Activated T-helper 1 cell treated with anti-CD3 and anti-CD28 coated beads, Interleukin-12 subunit alpha, Interleukin-12 subunit beta, Interleukin-2, Interleukin-4 antibody, amounts not matched to agents 30 ng/mL and 10 ng/mL and 1 ng/mL, durations not matched to agents 14 hours and 24 hours and 36 hours (primary cell): ENCODE data around the gene SAPCD2. TPM values are rescaled to one million over a fixed set of nuclear protein-coding genes. Genes with fewer than 3 reads are reported as not detected.
A peak's percentile ranks its signal among the peaks of the same experiment; 100 is the strongest.

Source experiments
- DNase-seq: peaks from one replicate; pipeline ENCODE4 v3.0.0; 2021; ENCODE audit warnings: low spot score
- H3K27ac Mint-ChIP-seq: one replicate; pipeline ENCODE4 v1.8.0; 2021; ENCODE audit warnings: mild to moderate bottlenecking, mixed read lengths
- H3K27me3 Mint-ChIP-seq: one replicate; pipeline ENCODE4 v1.8.0; 2022; ENCODE audit warnings: mild to moderate bottlenecking, moderate library complexity, mixed read lengths; ENCODE audit not compliant: insufficient read depth
- H3K36me3 Mint-ChIP-seq: one replicate; pipeline ENCODE4 v1.8.0; 2021; ENCODE audit warnings: low read depth, mixed read lengths
- H3K4me1 Mint-ChIP-seq: one replicate; pipeline ENCODE4 v1.8.0; 2021; ENCODE audit warnings: low read depth, mixed read lengths
- H3K4me3 Mint-ChIP-seq: one replicate; pipeline ENCODE4 v1.8.0; 2021; ENCODE audit warnings: mild to moderate bottlenecking, moderate library complexity, mixed read lengths
- H3K9me3 Mint-ChIP-seq: one replicate; pipeline ENCODE4 v1.8.0; 2021; ENCODE audit warnings: mixed read lengths
- intact Hi-C: fragments of 100-400 bp; cut with micrococcal nuclease; formaldehyde crosslinking; loops from one replicate; pipeline ENCODE4 v1.15.1; 2024
- total RNA-seq: library from RNA; stranded (reverse); gene quantifications from 2 replicates; pipeline ENCODE4 v1.2.3, GENCODE V29; 2022

Gene SAPCD2
- total RNA-seq, 1 donor from 2014 or later, result 25.1 TPM

- H3K27ac Mint-ChIP-seq, result no peak overlapping the region
- H3K4me3 Mint-ChIP-seq, result no peak overlapping the region
- intact Hi-C loops, result no loop called here
- no peaks in the 10 kb centered on the region for H3K9me3 Mint-ChIP-seq
- DNase-seq, result no peak
- peaks cover 3% of the 10 kb centered on the region for H3K36me3 Mint-ChIP-seq
- no peaks in the 10 kb centered on the region for H3K27me3 Mint-ChIP-seq
- peaks cover 26% of the 10 kb centered on the region for H3K4me1 Mint-ChIP-seq
These were observed 13.1 kb upstream of the SAPCD2 start for GRCh38 chr9:137083394-137084004.

- H3K36me3 Mint-ChIP-seq, result peaks cover 3% of the 10 kb centered on the region
- no peak overlapping the region for H3K4me3 Mint-ChIP-seq
- no peaks in the 10 kb centered on the region for H3K9me3 Mint-ChIP-seq
- no peak for DNase-seq
- intact Hi-C loops, result no loop called here
- no peaks in the 10 kb centered on the region for H3K27me3 Mint-ChIP-seq
- H3K27ac Mint-ChIP-seq, result no peak overlapping the region
- peaks cover 20% of the 10 kb centered on the region for H3K4me1 Mint-ChIP-seq
These were observed 12.6 kb upstream of the SAPCD2 start for GRCh38 chr9:137082925-137083290.

DNA sequence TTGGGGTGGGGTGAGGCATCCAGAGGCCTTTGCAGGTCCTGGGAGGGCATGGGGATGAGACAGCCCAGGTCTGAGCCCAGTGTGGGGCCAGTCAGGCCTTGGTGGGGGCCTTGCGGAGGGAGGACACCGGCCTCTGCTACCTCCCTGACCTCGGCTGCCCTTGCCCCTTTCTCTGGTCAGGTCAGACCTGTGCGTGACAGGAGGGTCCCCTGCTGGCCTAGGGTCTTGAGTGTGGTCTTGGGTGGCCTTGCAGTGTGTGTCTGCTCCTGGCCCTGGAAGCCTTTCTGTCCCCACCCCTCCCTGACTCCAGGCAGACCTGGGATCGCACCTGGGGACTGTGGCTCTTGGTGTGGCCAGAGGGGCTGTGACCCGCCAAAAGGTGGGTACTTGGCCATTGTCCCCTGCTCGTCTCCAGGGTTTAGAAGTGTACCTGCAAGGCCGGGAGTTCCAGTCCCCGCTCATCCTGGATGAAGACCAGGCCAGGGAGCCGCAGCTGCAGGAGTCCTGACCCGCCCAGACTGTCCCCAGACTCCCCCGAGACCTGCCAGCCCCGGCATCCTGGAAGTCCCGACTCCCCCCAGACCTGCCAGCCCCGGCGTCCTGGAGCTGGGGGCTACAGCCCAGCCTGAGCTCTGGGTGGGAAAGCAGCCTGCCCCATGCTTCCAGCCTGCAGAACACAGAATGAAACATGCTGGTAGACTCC, 12.0 kb upstream of the SAPCD2 start:
- Mint-ChIP-seq H3K9me3 (no peaks in the 10 kb centered on the region), H3K36me3 (peaks cover 3% of the 10 kb centered on the region), H3K27ac (no peak overlapping the region), H3K4me1 (peaks cover 15% of the 10 kb centered on the region), H3K4me3 (no peak overlapping the region), H3K27me3 (no peaks in the 10 kb centered on the region)
- intact Hi-C loops, result no loop called here
- DNase-seq, result no peak

DNA sequence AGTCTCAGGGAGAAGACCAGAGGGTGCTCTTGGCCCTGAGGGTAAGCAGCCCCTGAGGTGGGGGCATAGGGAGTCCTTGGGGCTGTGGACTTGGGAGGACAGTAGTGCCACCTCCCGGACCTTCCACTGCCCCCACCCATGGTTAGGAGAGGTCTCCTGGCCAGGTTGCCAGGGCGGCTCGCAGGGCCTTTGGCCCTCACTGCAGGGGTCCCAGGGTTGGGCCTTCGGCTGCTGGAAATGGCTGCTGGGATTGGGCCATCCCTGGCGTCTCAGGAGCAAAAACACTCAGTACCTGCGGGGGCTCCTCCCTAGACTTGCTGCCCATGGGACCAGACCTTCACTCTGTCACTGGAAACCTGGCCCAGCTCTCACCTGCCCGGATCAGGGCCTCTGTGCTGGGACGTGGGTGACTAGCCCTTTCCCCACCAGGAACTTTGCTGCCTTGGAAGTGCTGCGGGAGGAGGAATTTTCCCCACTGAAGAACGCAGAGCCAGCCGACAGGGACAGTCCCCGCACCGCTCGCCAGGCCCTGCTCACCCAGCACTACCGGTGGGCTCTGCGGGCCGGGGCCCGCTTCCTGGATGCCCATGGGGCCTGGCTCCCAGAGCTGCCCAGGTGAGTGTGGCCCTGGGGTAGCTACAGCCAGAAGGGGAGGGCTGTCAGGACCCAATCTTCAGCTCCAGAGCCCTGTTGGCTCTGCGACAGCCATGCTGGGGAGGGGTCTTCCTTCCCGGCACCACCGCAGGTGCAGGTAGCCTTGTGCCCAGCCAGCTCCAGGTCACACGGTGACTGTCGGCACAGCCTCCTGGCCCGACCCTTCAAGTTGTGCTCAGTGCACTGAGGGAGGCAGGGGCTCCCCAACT, 10.1 kb upstream of the SAPCD2 start:
- H3K36me3 Mint-ChIP-seq, result peaks cover 3% of the 10 kb centered on the region
- no peaks in the 10 kb centered on the region for H3K9me3 Mint-ChIP-seq
- H3K4me1 Mint-ChIP-seq, result peaks cover 11% of the 10 kb centered on the region
- no peak for DNase-seq
- H3K27ac Mint-ChIP-seq, result no peak overlapping the region
- no peak overlapping the region for H3K4me3 Mint-ChIP-seq
- intact Hi-C loops, result no loop called here
- peaks cover 2% of the 10 kb centered on the region for H3K27me3 Mint-ChIP-seq

DNA sequence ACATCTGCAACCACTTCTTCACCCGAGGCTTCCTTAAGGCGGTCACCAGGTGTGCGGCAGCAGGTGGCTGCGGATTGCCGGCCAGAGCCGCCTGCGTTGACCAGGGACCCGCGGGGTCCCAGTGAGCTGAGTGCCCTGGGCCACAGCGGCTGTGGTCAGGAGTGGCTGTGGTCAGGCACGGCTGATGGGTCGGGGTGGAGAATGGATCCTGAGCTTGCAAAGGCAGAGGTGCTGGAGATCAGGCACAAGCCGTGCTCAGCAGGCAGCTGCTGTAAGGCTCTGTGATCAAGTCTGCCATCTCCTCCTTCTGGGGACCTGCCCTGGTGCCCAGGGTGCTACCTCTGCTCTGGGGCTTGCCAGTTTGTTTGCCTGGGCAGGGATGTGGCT, 9.0 kb upstream of the SAPCD2 start:
- intact Hi-C loops, result no loop called here
- Mint-ChIP-seq H3K27me3 (peaks cover 2% of the 10 kb centered on the region), H3K4me1 (peaks cover 4% of the 10 kb centered on the region), H3K27ac (no peak overlapping the region), H3K9me3 (no peaks in the 10 kb centered on the region), H3K36me3 (peaks cover 3% of the 10 kb centered on the region), H3K4me3 (peak overlapping the region; percentile 61)
- no peak for DNase-seq

- Mint-ChIP-seq H3K4me1 (peaks cover 3% of the 10 kb centered on the region), H3K36me3 (peaks cover 3% of the 10 kb centered on the region), H3K27me3 (peaks cover 2% of the 10 kb centered on the region), H3K27ac (no peak overlapping the region), H3K4me3 (peak overlapping the region; percentile 61), H3K9me3 (no peaks in the 10 kb centered on the region)
- no peak for DNase-seq
- intact Hi-C loops, result no loop called here
These were observed 8.5 kb upstream of the SAPCD2 start for GRCh38 chr9:137078701-137079400.

GRCh38 chr9:137077758-137078693, 7.7 kb upstream of the SAPCD2 start:
- Mint-ChIP-seq H3K27me3 (peaks cover 2% of the 10 kb centered on the region), H3K27ac (no peak overlapping the region), H3K9me3 (no peaks in the 10 kb centered on the region), H3K4me1 (no peaks in the 10 kb centered on the region), H3K4me3 (peak overlapping the region; percentile 74), H3K36me3 (peaks cover 3% of the 10 kb centered on the region)
- peak; percentile 38 for DNase-seq
- intact Hi-C loops, result loop anchor here (1.0 kb wide), 1 partner anchor 8 kb away; the partner anchor contains the start of gene MAN1B1

DNA sequence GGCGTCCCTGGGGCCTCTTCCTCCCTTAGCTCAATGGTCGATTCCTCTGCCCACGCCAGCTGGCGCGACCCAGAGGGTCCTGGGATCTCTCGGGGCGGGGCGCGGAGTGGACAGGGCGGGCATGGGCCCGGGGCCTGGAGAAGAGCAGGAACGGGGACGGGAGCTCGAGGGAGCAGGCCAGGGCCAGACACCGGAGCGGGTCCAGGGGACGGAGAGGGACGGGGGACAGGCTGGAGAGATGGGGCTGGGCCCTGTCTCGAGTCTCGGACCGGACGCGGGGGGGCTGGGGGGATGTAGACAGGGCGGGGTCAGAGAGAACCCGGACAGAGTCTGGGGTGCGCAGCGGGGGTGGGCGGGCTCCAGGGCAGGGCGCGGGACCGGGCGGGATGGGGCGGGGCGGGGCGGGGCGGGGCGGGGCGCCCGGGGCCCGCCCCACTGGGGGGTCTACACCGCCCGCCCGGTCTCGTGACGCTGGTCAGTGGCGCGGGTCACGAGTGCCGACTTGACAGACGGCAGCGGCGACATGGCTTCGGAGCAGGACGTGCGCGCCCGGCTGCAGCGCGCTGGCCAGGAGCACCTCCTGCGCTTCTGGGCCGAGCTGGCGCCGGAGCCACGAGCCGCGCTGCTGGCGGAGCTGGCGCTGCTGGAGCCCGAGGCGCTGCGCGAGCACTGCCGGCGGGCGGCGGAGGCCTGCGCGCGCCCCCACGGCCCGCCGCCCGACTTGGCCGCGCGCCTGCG, 6.8 kb upstream of the SAPCD2 start, which contains the start of gene UAP1L1:
Gene UAP1L1 (plus strand): TSS at position 508 of the 738 bp plus-strand sequence. CDS start 16 bp downstream, at position 524.
- no peaks in the 10 kb centered on the region for H3K9me3 Mint-ChIP-seq
- intact Hi-C loops, result loop anchor here (1.0 kb wide), 1 partner anchor 9 kb away; the partner anchor contains the start of gene MAN1B1
- no peak within 1 kb of the TSS for H3K27ac Mint-ChIP-seq
- peaks cover 2% of the 10 kb centered on the region for H3K27me3 Mint-ChIP-seq
- DNase-seq, result peak; percentile 62
- H3K4me3 Mint-ChIP-seq, result peak within 1 kb of the TSS; percentile 74
- no peaks in the 10 kb centered on the region for H3K4me1 Mint-ChIP-seq
- H3K36me3 Mint-ChIP-seq, result peaks cover 3% of the 10 kb centered on the region

- H3K27me3 Mint-ChIP-seq, result peaks cover 2% of the 10 kb centered on the region
- H3K27ac Mint-ChIP-seq, result no peak overlapping the region
- no peaks in the 10 kb centered on the region for H3K9me3 Mint-ChIP-seq
- no peak for DNase-seq
- intact Hi-C loops, result loop anchor here (1.0 kb wide), 1 partner anchor 10 kb away; the partner anchor contains the start of gene MAN1B1
- peaks cover 3% of the 10 kb centered on the region for H3K36me3 Mint-ChIP-seq
- no peaks in the 10 kb centered on the region for H3K4me1 Mint-ChIP-seq
- H3K4me3 Mint-ChIP-seq, result peak overlapping the region; percentile 73
These were observed 6.3 kb upstream of the SAPCD2 start for GRCh38 chr9:137076636-137077009.

- H3K27ac Mint-ChIP-seq, result no peak overlapping the region
- peaks cover 2% of the 10 kb centered on the region for H3K27me3 Mint-ChIP-seq
- no peak overlapping the region for H3K4me3 Mint-ChIP-seq
- peaks cover 9% of the 10 kb centered on the region for H3K4me1 Mint-ChIP-seq
- peaks cover 3% of the 10 kb centered on the region for H3K36me3 Mint-ChIP-seq
- H3K9me3 Mint-ChIP-seq, result no peaks in the 10 kb centered on the region
- intact Hi-C loops, result no loop called here
- DNase-seq, result no peak
These were observed 5.0 kb upstream of the SAPCD2 start for GRCh38 chr9:137075275-137075775.

GRCh38 chr9:137074657-137075274, 4.4 kb upstream of the SAPCD2 start:
- peaks cover 2% of the 10 kb centered on the region for H3K27me3 Mint-ChIP-seq
- intact Hi-C loops, result no loop called here
- H3K4me3 Mint-ChIP-seq, result peak overlapping the region; percentile 42
- H3K36me3 Mint-ChIP-seq, result peaks cover 2% of the 10 kb centered on the region
- H3K4me1 Mint-ChIP-seq, result peaks cover 9% of the 10 kb centered on the region
- no peak for DNase-seq
- H3K27ac Mint-ChIP-seq, result no peak overlapping the region
- no peaks in the 10 kb centered on the region for H3K9me3 Mint-ChIP-seq
